NCI-H82 treated with DMSO at 0.1 percent for 48 hours (cell line): ENCODE results near the gene CCDC89.
"Not testable (repeated sequence)": the region's sequence is repeated elsewhere in the genome, so short reads cannot be mapped to it uniquely, and the experiment has no call there.

Source experiments
- DNase-seq: peaks from one replicate; lab custom pipeline; 2025; ENCODE audit not compliant: unreplicated experiment; lab: John Stamatoyannopoulos, UW

CCDC89 gene

DNA sequence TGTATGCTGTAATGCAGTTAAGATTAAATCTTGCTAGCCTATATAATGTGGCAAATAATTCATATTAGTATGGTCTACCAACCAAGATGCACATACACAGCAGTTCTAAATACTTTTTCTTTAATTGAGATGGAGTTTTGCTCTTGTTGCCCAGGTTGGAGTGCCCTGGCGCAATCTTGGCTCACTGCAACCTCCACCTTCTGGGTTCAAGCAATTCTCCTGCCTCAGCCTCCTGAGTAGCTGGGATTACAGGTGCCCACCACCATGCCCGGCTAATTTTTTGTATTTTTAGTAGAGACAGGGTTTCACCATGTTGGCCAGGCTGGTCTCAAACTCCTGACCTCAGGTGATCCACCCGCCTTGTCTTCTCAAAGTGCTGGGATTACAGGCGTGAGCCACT is 31.7 kb downstream of the CCDC89 start:
- not testable (repeated sequence) for DNase-seq

DNA sequence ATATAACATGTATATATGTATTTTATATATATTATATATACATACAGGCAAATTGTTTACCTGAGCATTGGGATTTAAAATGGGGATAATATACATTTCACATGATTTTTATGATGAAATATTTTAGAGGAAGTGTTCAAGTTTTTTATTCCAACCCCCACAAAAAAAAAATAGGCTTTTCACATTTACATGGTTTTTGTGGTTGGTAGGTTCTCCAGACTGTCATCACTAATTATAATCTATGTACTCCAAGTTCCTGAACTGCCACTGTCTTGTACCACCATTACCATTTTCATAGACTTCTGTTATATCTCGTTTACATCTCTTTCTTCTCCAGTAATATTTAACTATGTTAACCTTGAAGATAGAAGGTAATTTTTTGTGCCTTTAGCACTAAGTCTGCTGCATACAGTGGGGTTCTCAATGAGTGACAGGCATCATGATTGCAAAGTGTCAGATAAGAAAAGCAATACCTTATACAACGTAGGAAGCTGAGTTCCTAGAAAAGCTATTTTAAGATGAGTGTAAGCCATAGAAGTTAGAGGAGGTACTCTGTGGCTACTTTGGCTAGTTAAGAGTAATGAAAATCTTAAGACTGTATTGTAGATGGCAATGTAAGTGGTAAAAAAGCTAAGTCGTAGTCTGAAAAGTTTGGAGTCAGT is 33.1 kb downstream of the CCDC89 start:
- DNase-seq, result no peak

DNA sequence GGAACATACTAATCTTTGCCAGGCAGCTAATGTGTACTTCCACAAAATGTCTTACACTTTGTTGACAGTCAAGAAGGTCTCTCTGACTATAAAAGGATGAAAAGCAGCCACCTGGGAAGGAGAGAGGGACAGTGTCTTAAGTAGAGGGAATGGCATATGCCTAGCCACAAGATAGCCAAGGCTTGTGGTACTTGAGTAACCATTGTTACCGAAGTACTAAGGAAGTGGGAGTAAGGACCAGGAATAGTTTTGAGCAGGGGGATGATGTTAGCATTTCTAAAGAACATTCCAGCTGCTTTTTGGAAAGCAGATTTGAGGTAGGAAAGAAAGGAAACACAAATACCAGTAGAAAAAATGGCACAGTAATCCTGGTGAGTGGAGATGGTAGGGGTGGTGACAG is 34.9 kb downstream of the CCDC89 start:
- no peak for DNase-seq

DNA sequence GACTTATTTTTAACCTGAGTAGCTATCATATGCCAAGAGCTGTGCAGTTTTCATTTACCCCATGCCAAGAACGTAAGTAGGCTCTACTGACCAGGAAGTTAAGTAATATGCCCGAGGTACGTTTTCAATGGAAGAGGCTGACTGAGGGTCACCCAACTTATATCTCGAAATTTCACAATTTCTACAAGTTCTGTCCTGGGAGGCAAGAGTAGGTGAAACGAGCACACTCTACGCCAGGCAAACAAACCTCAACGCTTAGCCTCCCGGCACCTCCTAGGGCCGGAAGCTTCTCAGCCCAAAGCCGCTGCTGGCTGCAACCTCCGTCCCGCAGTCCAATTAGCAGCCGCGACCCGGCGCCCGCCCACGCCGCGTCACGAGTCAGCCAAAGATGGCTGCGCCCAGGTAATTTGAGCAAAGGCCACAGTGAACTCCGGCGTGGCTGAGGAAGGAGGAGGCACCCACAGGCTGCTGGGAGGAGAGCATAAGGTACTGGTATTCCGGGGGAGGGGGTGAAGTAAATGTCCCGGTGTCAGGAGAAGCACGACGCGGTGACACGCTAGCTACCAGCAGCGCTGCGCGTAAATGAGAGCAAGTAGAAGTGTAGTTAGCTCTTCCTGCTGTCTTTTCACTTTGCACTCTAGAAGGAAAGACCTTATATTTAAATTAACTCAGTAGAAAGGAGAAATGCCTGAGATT is 38.2 kb downstream of the CCDC89 start, which contains the start of gene TMEM126A:
Gene TMEM126A, plus strand, starts transcription at position 364 of the 696 bp plus-strand sequence. CDS start 2,289 bp downstream, outside the sequence.
- peak; percentile 76 for DNase-seq

DNA sequence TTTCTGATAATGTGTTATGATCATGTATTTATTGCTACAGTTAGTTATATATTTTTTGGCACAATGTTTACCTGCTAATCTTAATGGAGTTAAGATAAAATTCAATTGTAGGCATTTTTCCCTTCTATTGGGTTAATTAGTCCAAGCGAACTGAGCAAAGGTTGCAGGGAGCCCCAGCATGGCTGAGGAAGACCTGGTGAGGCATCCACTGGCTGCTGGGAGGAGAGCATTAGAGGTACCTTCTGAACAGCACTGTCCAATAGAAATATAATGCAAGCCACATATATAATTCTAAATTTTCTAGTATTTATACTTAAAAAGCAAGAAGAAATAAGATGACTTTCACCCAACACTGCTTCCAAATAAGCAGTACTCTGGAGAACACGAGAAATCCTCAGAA is 38.9 kb downstream of the CCDC89 start:
- DNase-seq, result no peak

DNA sequence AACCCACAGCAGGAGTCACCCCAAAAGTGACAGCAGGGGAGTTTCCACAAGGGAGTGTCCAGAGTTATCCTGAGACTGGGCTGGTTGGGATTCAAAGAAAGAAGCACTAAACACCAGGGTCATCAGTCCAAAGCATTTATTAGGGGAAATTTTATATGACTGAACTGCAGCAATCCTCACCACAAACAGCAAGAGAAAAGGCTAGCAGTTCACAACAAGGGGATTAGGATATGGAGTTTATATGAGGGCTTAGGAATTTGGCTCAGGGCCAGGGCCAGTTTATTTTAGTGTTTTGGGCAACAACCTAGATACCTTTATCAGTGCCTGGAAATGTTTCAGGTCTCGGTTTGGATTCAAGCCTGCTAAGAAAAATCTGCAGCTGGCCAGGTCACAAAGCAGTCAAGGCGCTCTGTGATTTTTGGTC is 42.8 kb downstream of the CCDC89 start:
- peak; percentile 57 for DNase-seq

DNA sequence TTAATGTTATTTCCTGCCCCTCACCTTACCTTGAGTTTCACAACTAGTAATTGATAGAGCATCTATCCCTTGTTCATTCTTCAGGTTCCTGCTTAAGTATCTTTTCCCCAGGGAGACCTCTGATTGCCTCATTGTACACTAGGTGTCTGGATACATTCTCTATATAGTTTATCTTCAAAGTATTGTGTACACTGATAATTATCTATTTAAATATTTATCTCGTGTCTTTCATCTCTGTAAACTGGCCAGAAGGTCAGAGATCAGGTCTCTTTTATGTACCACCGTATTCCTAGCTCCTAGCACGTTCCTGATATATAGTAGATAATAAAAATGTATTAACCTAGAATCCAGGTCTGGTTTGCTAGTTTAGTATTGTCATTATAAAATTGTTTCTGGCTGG is 51.2 kb downstream of the CCDC89 start:
- DNase-seq, result no peak
